WTC11 (cell line): ENCODE data around the gene CCDC195. TPM values are rescaled to one million over a fixed set of nuclear protein-coding genes. Genes with fewer than 3 reads are reported as not detected.

Experiments used
- ATAC-seq: fragments of 200-7000 bp; cut with Tn5 transposase; 2 replicates; pipeline ENCODE4 v1.10.0; 2021; ENCODE audit warnings: mild to moderate bottlenecking, moderate library complexity
- CTCF ChIA-PET: fragments of 300-600 bp; sonication (Branson Sonifier 250); formaldehyde crosslinking; loops from one replicate; lab custom pipeline; 2021; ENCODE audit warnings: antibody characterized with exemption; lab: Charles Lee
- POLR2A ChIA-PET: fragments of 350-600 bp; sonication (Branson Sonifier 250); formaldehyde crosslinking; loops from one replicate; lab custom pipeline; 2021; ENCODE audit warnings: antibody characterized with exemption; lab: Charles Lee
- DNase-seq: peaks from one replicate; pipeline ENCODE4 v3.0.0; 2021; ENCODE audit warnings: low spot score
- H3K27ac Mint-ChIP-seq: 2 replicates; pipeline ENCODE4 v1.8.0; 2021; ENCODE audit warnings: mixed read lengths
- H3K27me3 Mint-ChIP-seq: 2 replicates; pipeline ENCODE4 v1.8.0; 2021; ENCODE audit warnings: low read depth, mild to moderate bottlenecking, moderate library complexity, mixed read lengths
- H3K36me3 Mint-ChIP-seq: 2 replicates; pipeline ENCODE4 v1.8.0; 2021; ENCODE audit warnings: mixed read lengths
- H3K4me1 Mint-ChIP-seq: 2 replicates; pipeline ENCODE4 v1.8.0; 2022; ENCODE audit warnings: mixed read lengths
- H3K4me3 Mint-ChIP-seq: 2 replicates; pipeline ENCODE4 v1.8.0; 2021; ENCODE audit warnings: mild to moderate bottlenecking, moderate library complexity, mixed read lengths
- H3K9me3 Mint-ChIP-seq: 2 replicates; pipeline ENCODE4 v1.8.0; 2021; ENCODE audit warnings: mixed read lengths
- AR ChIP-seq: fragments of 250-450 bp; sonication (Bioruptor Pico); IDR thresholded peaks from 2 replicates; pipeline ENCODE4 v1.9.0; 2021; ENCODE audit warnings: mild to moderate bottlenecking
- ATF1 ChIP-seq: sonication (generic); formaldehyde crosslinking; IDR thresholded peaks from 2 replicates; pipeline ENCODE4 v1.8.1; 2023; ENCODE audit warnings: mild to moderate bottlenecking, moderate library complexity, missing genetic modification reagents
- ATF3 ChIP-seq: sonication (generic); formaldehyde crosslinking; conservative IDR thresholded peaks from 2 replicates; pipeline ENCODE4 v1.8.1; 2022; ENCODE audit warnings: mild to moderate bottlenecking, missing genetic modification reagents
- EMX1 ChIP-seq: fragments of 250-450 bp; sonication (Bioruptor Pico); IDR thresholded peaks from 2 replicates; pipeline ENCODE4 v1.8.0; 2021; ENCODE audit warnings: mild to moderate bottlenecking
- GTF2I ChIP-seq: fragments of 250-450 bp; sonication (Bioruptor Pico); conservative IDR thresholded peaks from 2 replicates; pipeline ENCODE4 v1.4.0; 2021; ENCODE audit warnings: mild to moderate bottlenecking
- IRF2 ChIP-seq: sonication (generic); formaldehyde crosslinking; IDR thresholded peaks from 2 replicates; pipeline ENCODE4 v1.8.0; 2022; ENCODE audit warnings: low read depth, missing genetic modification reagents, borderline replicate concordance
- JAZF1 ChIP-seq: fragments of 250-450 bp; sonication (Bioruptor Pico); IDR thresholded peaks from 2 replicates; pipeline ENCODE4 v1.9.0; 2021; ENCODE audit warnings: moderate library complexity, mild to moderate bottlenecking, inconsistent platforms
- JUN ChIP-seq: sonication (generic); formaldehyde crosslinking; IDR thresholded peaks from 2 replicates; pipeline ENCODE4 v1.8.0; 2023; ENCODE audit warnings: mild to moderate bottlenecking, missing genetic modification reagents
- NFATC4 ChIP-seq: fragments of 250-450 bp; sonication (Bioruptor Pico); IDR thresholded peaks from 2 replicates; pipeline ENCODE4 v1.9.0; 2021; ENCODE audit warnings: mild to moderate bottlenecking
- NFE2L1 ChIP-seq: sonication (generic); formaldehyde crosslinking; IDR thresholded peaks from 2 replicates; pipeline ENCODE4 v1.8.1; 2023; ENCODE audit warnings: missing genetic modification reagents
- NR1H2 ChIP-seq: sonication (generic); formaldehyde crosslinking; IDR thresholded peaks from 2 replicates; pipeline ENCODE4 v1.9.0; 2021; ENCODE audit warnings: mild to moderate bottlenecking, moderate library complexity, missing genetic modification reagents
- PRRX2 ChIP-seq: fragments of 250-450 bp; sonication (Bioruptor Pico); IDR thresholded peaks from 2 replicates; pipeline ENCODE4 v1.8.0; 2021; ENCODE audit warnings: mild to moderate bottlenecking
- RELA ChIP-seq: sonication (generic); formaldehyde crosslinking; IDR thresholded peaks from 2 replicates; pipeline ENCODE4 v1.8.1; 2022; ENCODE audit warnings: missing genetic modification reagents, mild to moderate bottlenecking, borderline replicate concordance
- SOX15 ChIP-seq: fragments of 250-450 bp; sonication (Bioruptor Pico); IDR thresholded peaks from 2 replicates; pipeline ENCODE4 v1.9.0; 2021; ENCODE audit warnings: mild to moderate bottlenecking
- TCF7 ChIP-seq: sonication (generic); formaldehyde crosslinking; IDR thresholded peaks from 2 replicates; pipeline ENCODE4 v1.8.0; 2022; ENCODE audit warnings: mild to moderate bottlenecking, low read depth, missing genetic modification reagents, moderate library complexity
- TEAD4 ChIP-seq: sonication (generic); formaldehyde crosslinking; IDR thresholded peaks from 2 replicates; pipeline ENCODE4 v1.8.0; 2022; ENCODE audit warnings: mild to moderate bottlenecking, missing genetic modification reagents
- ZNF121 ChIP-seq: sonication (generic); formaldehyde crosslinking; IDR thresholded peaks from 2 replicates; pipeline ENCODE4 v1.8.0; 2023; ENCODE audit warnings: missing genetic modification reagents
- ZNF138 ChIP-seq: sonication (generic); formaldehyde crosslinking; conservative IDR thresholded peaks from 2 replicates; pipeline ENCODE4 v1.8.1; 2022; ENCODE audit warnings: mild to moderate bottlenecking, moderate library complexity, missing genetic modification reagents
- ZNF416 ChIP-seq: fragments of 250-450 bp; sonication (Bioruptor Pico); IDR thresholded peaks from 2 replicates; pipeline ENCODE4 v1.9.0; 2021; ENCODE audit warnings: mild to moderate bottlenecking, inconsistent platforms
- ZNF423 ChIP-seq: fragments of 250-450 bp; sonication (Bioruptor Pico); IDR thresholded peaks from 2 replicates; pipeline ENCODE4 v2.1.2; 2022; ENCODE audit warnings: mild to moderate bottlenecking, moderate library complexity
- ZSCAN18 ChIP-seq: fragments of 250-450 bp; sonication (Bioruptor Pico); IDR thresholded peaks from 2 replicates; pipeline ENCODE4 v2.1.2; 2022; ENCODE audit warnings: mild to moderate bottlenecking, moderate library complexity
- total RNA-seq: library from RNA; stranded (reverse); gene quantifications from 3 replicates; pipeline ENCODE4 v1.2.3, GENCODE V29; 2021
- TF ChIP-seq, protein P1 (sequence below): sonication (generic); formaldehyde crosslinking; IDR thresholded peaks from 2 replicates; pipeline ENCODE4 v1.8.1; 2022; ENCODE audit warnings: low read depth, missing genetic modification reagents, borderline replicate concordance

Gene CCDC195
- total RNA-seq, 1 experiment from 2014 or later: not detected

DNA sequence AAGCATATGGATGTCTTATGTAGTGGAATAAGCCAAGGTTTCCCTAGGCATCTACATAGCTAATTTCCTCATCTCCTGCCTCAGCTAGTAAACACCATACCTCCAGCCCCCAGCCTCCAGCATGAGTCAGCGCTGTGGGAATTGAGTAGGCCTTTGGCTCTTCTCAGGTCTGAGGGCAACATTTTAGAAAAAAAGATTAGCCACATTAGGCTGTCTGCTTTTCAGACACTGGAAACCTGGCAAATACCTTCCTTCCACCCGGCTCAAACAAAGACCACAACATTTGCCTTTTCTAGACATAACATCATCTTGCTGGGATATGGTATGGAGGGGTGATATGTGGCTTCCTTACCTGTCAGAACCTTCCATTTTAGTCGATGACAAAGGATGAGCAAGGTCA, 6.1 kb upstream of the CCDC195 start (continued):
- TF ChIP-seq ZSCAN18: no peak

- ChIA-PET CTCF (no interaction called here), POLR2A (no interaction called here)
- TF ChIP-seq ZNF423 (CRISPR knock-in tag) (no peak), RELA (no peak), TCF7 (CRISPR knock-in tag) (no peak), ZNF138 (CRISPR knock-in tag) (no peak), ATF3 (CRISPR knock-in tag) (no peak), EMX1 (no peak), NR1H2 (CRISPR knock-in tag) (no peak), IRF2 (CRISPR knock-in tag) (no peak), AR (no peak), NFE2L1 (no peak), ATF1 (CRISPR knock-in tag) (no peak), SOX15 (CRISPR knock-in tag) (no peak), NFATC4 (CRISPR knock-in tag) (no peak), ZNF416 (CRISPR knock-in tag) (no peak), JAZF1 (CRISPR knock-in tag) (no peak), GTF2I (no peak), JUN (CRISPR knock-in tag) (no peak), PRRX2 (CRISPR knock-in tag) (no peak), ZNF121 (CRISPR knock-in tag) (no peak)
- TF ChIP-seq, protein P1, sequence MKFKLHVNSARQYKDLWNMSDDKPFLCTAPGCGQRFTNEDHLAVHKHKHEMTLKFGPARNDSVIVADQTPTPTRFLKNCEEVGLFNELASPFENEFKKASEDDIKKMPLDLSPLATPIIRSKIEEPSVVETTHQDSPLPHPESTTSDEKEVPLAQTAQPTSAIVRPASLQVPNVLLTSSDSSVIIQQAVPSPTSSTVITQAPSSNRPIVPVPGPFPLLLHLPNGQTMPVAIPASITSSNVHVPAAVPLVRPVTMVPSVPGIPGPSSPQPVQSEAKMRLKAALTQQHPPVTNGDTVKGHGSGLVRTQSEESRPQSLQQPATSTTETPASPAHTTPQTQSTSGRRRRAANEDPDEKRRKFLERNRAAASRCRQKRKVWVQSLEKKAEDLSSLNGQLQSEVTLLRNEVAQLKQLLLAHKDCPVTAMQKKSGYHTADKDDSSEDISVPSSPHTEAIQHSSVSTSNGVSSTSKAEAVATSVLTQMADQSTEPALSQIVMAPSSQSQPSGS (CRISPR knock-in tag): no peak
- H3K4me1 Mint-ChIP-seq: no peaks in the 10 kb centered on the region
- ATAC-seq (no peak), DNase-seq (no peak)
- H3K27ac Mint-ChIP-seq: no peak overlapping the region
- no peak overlapping the region for H3K4me3 Mint-ChIP-seq
- no peaks in the 10 kb centered on the region for H3K36me3 Mint-ChIP-seq
- H3K27me3 Mint-ChIP-seq: no peaks in the 10 kb centered on the region
- peaks cover 29% of the 10 kb centered on the region for H3K9me3 Mint-ChIP-seq
These were observed 756 bp upstream of the CCDC195 start for GRCh38 chr2:224716921-224717320.

GRCh38 chr2:224711859-224712665, 4.1 kb downstream of the CCDC195 start:
- Mint-ChIP-seq H3K36me3 (no peaks in the 10 kb centered on the region), H3K4me3 (no peak overlapping the region), H3K4me1 (no peaks in the 10 kb centered on the region), H3K27ac (no peak overlapping the region), H3K9me3 (peaks cover 14% of the 10 kb centered on the region), H3K27me3 (no peaks in the 10 kb centered on the region)
- no peak for TF ChIP-seq TEAD4 (CRISPR knock-in tag)
- ATAC-seq (no peak), DNase-seq (no peak)
- ChIA-PET CTCF (no interaction called here), POLR2A (no interaction called here)
